OCI-LY3 (cell line): Measurements from ENCODE around the gene PRCP.

Experiments used
- H2AFZ ChIP-seq: fragments of 200-600, 300-600 bp; shearing (Covaris generic); 2 replicates; pipeline ENCODE4 v1.6.0; 2014; ENCODE audit warnings: antibody characterized with exemption, low read depth, low read length
- H3K27ac ChIP-seq: fragments of 200-600, 300-600 bp; sonication (generic); 2 replicates; pipeline ENCODE4 v1.5.1; 2014; ENCODE audit warnings: mild to moderate bottlenecking, low read length, moderate library complexity, mixed read lengths
- H3K27me3 ChIP-seq: fragments of 200-600, 300-600 bp; sonication (generic); 2 replicates; pipeline ENCODE4 v1.6.1; 2014; ENCODE audit warnings: low read depth, low read length, mixed read lengths
- H3K36me3 ChIP-seq: fragments of 200-600, 300-600 bp; sonication (generic); replicated peaks from 2 replicates; pipeline ENCODE3; 2014; ENCODE audit warnings: low read depth, low read length, mixed read lengths
- H3K4me1 ChIP-seq: fragments of 300-600, 200-600 bp; sonication (generic); 2 replicates; pipeline ENCODE4 v1.6.1; 2014; ENCODE audit warnings: low read length, mixed read lengths
- H3K4me2 ChIP-seq: fragments of 200-600, 300-600 bp; sonication (generic); 2 replicates; pipeline ENCODE4 v1.6.1; 2014; ENCODE audit warnings: low read length, mixed read lengths
- H3K4me3 ChIP-seq: fragments of 300-600, 200-600 bp; sonication (generic); 2 replicates; pipeline ENCODE4 v1.5.1; 2014; ENCODE audit warnings: antibody characterized with exemption, mild to moderate bottlenecking, low read length, moderate library complexity
- H3K79me2 ChIP-seq: fragments of 300-600, 200-600 bp; shearing (Covaris generic); 2 replicates; pipeline ENCODE4 v1.6.1; 2014; ENCODE audit warnings: mild to moderate bottlenecking, low read length, mixed read lengths
- H3K9ac ChIP-seq: fragments of 300-600, 200-600 bp; shearing (Covaris generic); 2 replicates; pipeline ENCODE4 v1.6.0; 2014; ENCODE audit warnings: mild to moderate bottlenecking, low read length, moderate library complexity
- H3K9me3 ChIP-seq: fragments of 200-600, 300-600 bp; shearing (Covaris generic); 2 replicates; pipeline ENCODE4 v1.6.1; 2014; ENCODE audit warnings: low read length, mixed read lengths; ENCODE audit not compliant: insufficient read depth
- H4K20me1 ChIP-seq: fragments of 200-600, 300-600 bp; sonication (generic); 2 replicates; pipeline ENCODE4 v1.6.1; 2016; ENCODE audit warnings: low read length, mixed read lengths; ENCODE audit not compliant: insufficient read depth
- CTCF ChIP-seq: fragments of 200-600, 300-600 bp; sonication (generic); IDR thresholded peaks from 2 replicates; pipeline ENCODE4 v1.5.1; 2014; ENCODE audit warnings: antibody characterized with exemption, low read length, low read depth
- EZH2phosphoT487 ChIP-seq: fragments of 200-600 bp; shearing (Covaris generic); IDR thresholded peaks from 2 replicates; pipeline ENCODE4 v1.6.1; 2018; ENCODE audit warnings: antibody characterized with exemption, mixed run types, low read depth

Gene PRCP

GRCh38 chr11:82829101-82829500 is 71.1 kb downstream of the PRCP start:
- no peaks in the 10 kb centered on the region for H4K20me1 ChIP-seq
- H3K36me3 ChIP-seq = peaks cover 7% of the 10 kb centered on the region
- H3K9me3 ChIP-seq = no peaks in the 10 kb centered on the region
- no peak overlapping the region for H3K4me3 ChIP-seq
- no peak overlapping the region for H3K4me2 ChIP-seq
- H3K27ac ChIP-seq = no peak overlapping the region
- TF ChIP-seq EZH2phosphoT487 (no peak), CTCF (no peak)
- no peaks in the 10 kb centered on the region for H3K27me3 ChIP-seq
- no peak overlapping the region for H2AFZ ChIP-seq
- H3K4me1 ChIP-seq = no peaks in the 10 kb centered on the region
- no peaks in the 10 kb centered on the region for H3K79me2 ChIP-seq
- no peak overlapping the region for H3K9ac ChIP-seq

- H3K27me3 ChIP-seq = no peaks in the 10 kb centered on the region
- no peak overlapping the region for H3K4me3 ChIP-seq
- no peaks in the 10 kb centered on the region for H4K20me1 ChIP-seq
- no peak overlapping the region for H2AFZ ChIP-seq
- no peaks in the 10 kb centered on the region for H3K79me2 ChIP-seq
- H3K4me2 ChIP-seq = no peak overlapping the region
- H3K36me3 ChIP-seq = peaks cover 3% of the 10 kb centered on the region
- TF ChIP-seq EZH2phosphoT487 (no peak), CTCF (no peak)
- H3K4me1 ChIP-seq = no peaks in the 10 kb centered on the region
- H3K9ac ChIP-seq = no peak overlapping the region
- H3K9me3 ChIP-seq = no peaks in the 10 kb centered on the region
- no peak overlapping the region for H3K27ac ChIP-seq
Observed at GRCh38 chr11:82828472-82828871, 71.8 kb downstream of the PRCP start.

GRCh38 chr11:82826526-82826925 is 73.7 kb downstream of the PRCP start:
- H3K9ac ChIP-seq = no peak overlapping the region
- no peaks in the 10 kb centered on the region for H3K9me3 ChIP-seq
- H3K79me2 ChIP-seq = no peaks in the 10 kb centered on the region
- no peak overlapping the region for H3K4me2 ChIP-seq
- no peaks in the 10 kb centered on the region for H4K20me1 ChIP-seq
- no peaks in the 10 kb centered on the region for H3K4me1 ChIP-seq
- TF ChIP-seq CTCF = no peak
- no peak for TF ChIP-seq EZH2phosphoT487
- no peak overlapping the region for H3K27ac ChIP-seq
- H2AFZ ChIP-seq = no peak overlapping the region
- peaks cover 5% of the 10 kb centered on the region for H3K36me3 ChIP-seq
- no peak overlapping the region for H3K4me3 ChIP-seq
- no peaks in the 10 kb centered on the region for H3K27me3 ChIP-seq

- H4K20me1 ChIP-seq = no peaks in the 10 kb centered on the region
- no peak for TF ChIP-seq EZH2phosphoT487
- TF ChIP-seq CTCF = no peak
- H2AFZ ChIP-seq = no peak overlapping the region
- H3K4me3 ChIP-seq = no peak overlapping the region
- peaks cover 5% of the 10 kb centered on the region for H3K36me3 ChIP-seq
- H3K9me3 ChIP-seq = no peaks in the 10 kb centered on the region
- no peak overlapping the region for H3K4me2 ChIP-seq
- no peaks in the 10 kb centered on the region for H3K27me3 ChIP-seq
- H3K79me2 ChIP-seq = no peaks in the 10 kb centered on the region
- H3K4me1 ChIP-seq = no peaks in the 10 kb centered on the region
- no peak overlapping the region for H3K27ac ChIP-seq
- H3K9ac ChIP-seq = no peak overlapping the region
Observed at GRCh38 chr11:82823647-82824619, 76.3 kb downstream of the PRCP start.
